HepG2 (cell line): ENCODE measurements around the gene STX1B. TPM values are rescaled to one million over a fixed set of nuclear protein-coding genes. Genes with fewer than 3 reads are reported as not detected.
A peak's percentile ranks its signal among the peaks of the same experiment; 100 is the strongest.

Experiments used
- CCAR2 ChIP-seq: fragments of 200-400 bp; formaldehyde crosslinking; optimal IDR thresholded peaks from 2 replicates; pipeline ENCODE3; 2018; ENCODE audit warnings: low read depth, mild to moderate bottlenecking, low read length, moderate library complexity
- CENPT ChIP-seq: sonication (generic); formaldehyde crosslinking; IDR thresholded peaks from 2 replicates; pipeline ENCODE4 v1.8.0; 2022; ENCODE audit warnings: low read depth, mild to moderate bottlenecking, moderate library complexity, missing genetic modification reagents
- DDIT3 ChIP-seq: sonication (generic); formaldehyde crosslinking; IDR thresholded peaks from 2 replicates; pipeline ENCODE4 v1.4.0; 2020; ENCODE audit warnings: mild to moderate bottlenecking, missing genetic modification reagents
- DR1 ChIP-seq: sonication (generic); formaldehyde crosslinking; IDR thresholded peaks from 2 replicates; pipeline ENCODE4 v1.8.0; 2021; ENCODE audit warnings: mild to moderate bottlenecking, missing genetic modification reagents, inconsistent platforms
- FLYWCH1 ChIP-seq: sonication (generic); formaldehyde crosslinking; IDR thresholded peaks from 2 replicates; pipeline ENCODE4 v1.8.1; 2023; ENCODE audit warnings: mild to moderate bottlenecking, missing genetic modification reagents
- HOXA7 ChIP-seq: sonication (generic); formaldehyde crosslinking; IDR thresholded peaks from 2 replicates; pipeline ENCODE4 v1.8.1; 2022; ENCODE audit warnings: mild to moderate bottlenecking, missing genetic modification reagents, moderate library complexity
- ISX ChIP-seq: sonication (generic); formaldehyde crosslinking; conservative IDR thresholded peaks from 2 replicates; pipeline ENCODE4 v1.5.0; 2020; ENCODE audit warnings: missing genetic modification reagents
- KLF11 ChIP-seq: IDR thresholded peaks from 2 replicates; pipeline ENCODE4 v1.6.1; 2016; ENCODE audit warnings: missing compliant biosample characterization
- RXRA ChIP-seq: sonication (generic); formaldehyde crosslinking; IDR thresholded peaks from 2 replicates; pipeline ENCODE4 v1.5.1; 2020; ENCODE audit warnings: missing genetic modification reagents
- TCF12 ChIP-seq, 2 experiments: fragments of 450-650 bp in 1 of 2; sonication (generic) in 1 of 2; formaldehyde crosslinking in 1 of 2; IDR thresholded peaks; 2 replicates each; pipeline versions ENCODE4 v1.6.1 to v1.8.0; 2017 to 2022; ENCODE audit warnings: antibody characterized with exemption in 1 of 2, mild to moderate bottlenecking in 1 of 2, missing genetic modification reagents in 1 of 2, moderate library complexity in 1 of 2
- ZFX ChIP-seq: sonication (generic); formaldehyde crosslinking; IDR thresholded peaks from 2 replicates; pipeline ENCODE4 v1.4.0; 2020; ENCODE audit warnings: mild to moderate bottlenecking, low read depth, missing genetic modification reagents, moderate library complexity
- ZNF12 ChIP-seq: sonication (generic); formaldehyde crosslinking; IDR thresholded peaks from 2 replicates; pipeline ENCODE4 v1.5.0; 2020; ENCODE audit warnings: missing genetic modification reagents
- ZNF207 ChIP-seq: fragments of 450-650 bp; IDR thresholded peaks from 2 replicates; pipeline ENCODE4 v1.6.1; 2016; ENCODE audit warnings: antibody characterized with exemption, borderline replicate concordance
- ZNF333 ChIP-seq: sonication (generic); formaldehyde crosslinking; IDR thresholded peaks from 2 replicates; pipeline ENCODE4 v1.4.0; 2020; ENCODE audit warnings: mild to moderate bottlenecking, missing genetic modification reagents, borderline replicate concordance
- ZNF407 ChIP-seq: sonication (generic); formaldehyde crosslinking; IDR thresholded peaks from one replicate; pipeline ENCODE4 v1.5.1; 2020; ENCODE audit warnings: mild to moderate bottlenecking, missing genetic modification reagents; ENCODE audit errors: not compliant biosample characterization
- ZNF513 ChIP-seq: sonication (generic); formaldehyde crosslinking; conservative IDR thresholded peaks from 2 replicates; pipeline ENCODE4 v1.5.0; 2020; ENCODE audit warnings: missing genetic modification reagents
- ZNF546 ChIP-seq: sonication (generic); formaldehyde crosslinking; conservative IDR thresholded peaks from 2 replicates; pipeline ENCODE4 v1.8.1; 2023; ENCODE audit warnings: mild to moderate bottlenecking, missing genetic modification reagents
- ZNF674 ChIP-seq: sonication (generic); formaldehyde crosslinking; IDR thresholded peaks from 2 replicates; pipeline ENCODE4 v1.5.0; 2020; ENCODE audit warnings: low read depth, mild to moderate bottlenecking, missing genetic modification reagents
- ZNF775 ChIP-seq: sonication (generic); formaldehyde crosslinking; IDR thresholded peaks from 2 replicates; pipeline ENCODE4 v1.4.0; 2020; ENCODE audit warnings: missing genetic modification reagents, mild to moderate bottlenecking, moderate library complexity, borderline replicate concordance
- polyA plus RNA-seq, 8 experiments: library from polyadenylated mRNA; depleted of rRNA in 3 of 8; stranded (reverse) in 7 of 8; unstranded in 1 of 8; fragments of >200 nt; fragmentation: Illumina TruSeq in 4 of 8; extraction: Trizol in 4 of 8; gene quantifications; 2 replicates each; pipeline versions ENCODE4 v1.2.1 to v1.2.3, GENCODE V29; 2011 to 2016; ENCODE audit warnings: low read depth in 4 of 8, missing spikeins in 1 of 8, mixed read lengths in 1 of 8; ENCODE audit not compliant: insufficient read depth in 1 of 8
- total RNA-seq, 5 experiments: library from RNA; depleted of rRNA; stranded (reverse); fragments of >200 nt; fragmentation: Illumina TruSeq; extraction: Trizol; gene quantifications; 2 replicates each; pipeline ENCODE4 v1.2.3, GENCODE V29; 2016; ENCODE audit warnings: low read depth in 1 of 5

STX1B gene
- total and polyA plus RNA-seq, 2 of the 13 experiments (the other 11 are each of a cell fraction or from before 2014, with no cell fraction given) = 2.1 to 3.0 TPM

GRCh38 chr16:30949650-30950515 is 60.6 kb downstream of the STX1B start (continued):
- TF ChIP-seq ZNF407 (CRISPR knock-in tag) = peak; percentile 23
- TF ChIP-seq ISX (CRISPR knock-in tag) = no peak
- no peak for TF ChIP-seq ZNF674
- no peak; the same call in 1 of the 2 replicates for TF ChIP-seq ZNF546 (CRISPR knock-in tag)
- peak; percentile 89 for TF ChIP-seq ZFX (CRISPR knock-in tag)
- TF ChIP-seq FLYWCH1 (CRISPR knock-in tag) = no peak
- TF ChIP-seq CENPT (CRISPR knock-in tag) = no peak
- TF ChIP-seq TCF12 (IDR thresholded peaks at IDR 0.05) = no peak
- TF ChIP-seq TCF12 (CRISPR knock-in tag; IDR thresholded peaks at IDR 0.05) = peak; percentile 57; the same call in 1 of the 2 replicates
- TF ChIP-seq ZNF12 = peak; percentile 30; the same call in 1 of the 2 replicates
- no peak; the same call in 1 of the 2 replicates for TF ChIP-seq ZNF513
- TF ChIP-seq ZNF207 = no peak
- 0 out of 2 replicates have a peak, but pooled peaks have one; percentile 73 for TF ChIP-seq DDIT3 (CRISPR knock-in tag)
- TF ChIP-seq ZNF775 (CRISPR knock-in tag) = 0 out of 2 replicates have a peak, but pooled peaks have one; percentile 62
- 0 out of 2 replicates have a peak, but pooled peaks have one; percentile 35 for TF ChIP-seq ZNF333 (CRISPR knock-in tag)
- TF ChIP-seq RXRA (CRISPR knock-in tag) = peak; percentile 95
- TF ChIP-seq HOXA7 (CRISPR knock-in tag) = no peak
- TF ChIP-seq DR1 = peak; percentile 61; the same call in 1 of the 2 replicates
- TF ChIP-seq KLF11 (CRISPR knock-in tag) = peak; percentile 85; the same call in 1 of the 2 replicates
- peak; percentile 64 for TF ChIP-seq CCAR2
